K562 (cell line): ENCODE data around the gene CHSY1.

Source experiments
- BMI1 ChIP-seq: fragments of 150-350 bp; IDR thresholded peaks from 2 replicates; pipeline ENCODE4 v1.6.1; 2014; ENCODE audit warnings: low read length
- POLR2AphosphoS5 ChIP-seq: IDR thresholded peaks from 2 replicates; pipeline ENCODE4 v1.6.1; 2011; ENCODE audit warnings: mild to moderate bottlenecking, low read depth, low read length, moderate library complexity; ENCODE audit not compliant: control insufficient read depth, insufficient read depth
- YY1 ChIP-seq, 3 experiments: IDR thresholded peaks; 2 replicates each; pipeline ENCODE4 v1.6.1; 2011; ENCODE audit warnings: low read length in 2 of 3, mild to moderate bottlenecking in 2 of 3, moderate library complexity in 2 of 3, borderline replicate concordance in 1 of 3, control low read depth in 1 of 3, low read depth in 1 of 3; ENCODE audit not compliant: insufficient read depth in 3 of 3, insufficient replicate concordance in 2 of 3, control insufficient read depth in 1 of 3, insufficient read length in 1 of 3; ENCODE audit errors: extremely low read depth in 1 of 3
- ZZZ3 ChIP-seq: fragments of 450-650 bp; IDR thresholded peaks from 2 replicates; pipeline ENCODE4 v1.6.1; 2016; ENCODE audit warnings: antibody characterized with exemption, mild to moderate bottlenecking, moderate library complexity

DNA sequence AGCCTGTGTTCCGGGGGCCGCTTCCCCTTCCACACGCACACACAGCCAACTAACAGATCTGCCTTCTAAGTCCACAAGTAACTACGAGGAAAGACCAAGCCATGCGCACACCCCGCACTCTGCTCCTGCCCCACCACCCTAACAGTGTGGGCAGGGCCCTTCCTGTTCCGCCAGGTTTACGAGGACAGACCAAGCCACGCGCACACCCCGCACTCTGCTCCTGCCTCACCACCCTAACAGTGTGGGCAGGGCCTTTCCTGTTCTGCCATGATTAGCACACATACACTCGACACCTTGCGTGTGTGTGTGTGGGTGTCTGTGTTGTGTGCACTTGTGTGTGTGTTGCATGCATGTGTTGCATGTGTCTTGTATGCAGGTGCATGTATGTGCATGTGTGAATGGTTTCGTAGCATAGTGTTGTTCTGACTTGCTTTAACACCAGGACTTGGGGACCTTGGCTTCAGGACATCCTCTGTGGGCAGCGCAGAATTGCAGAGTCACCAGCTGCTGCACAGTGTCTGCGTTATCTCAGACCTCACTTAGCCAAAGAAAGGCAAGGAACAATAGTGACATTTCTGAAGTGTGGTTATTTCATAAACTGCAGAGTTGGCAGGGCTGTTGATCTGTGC is 114.4 kb downstream of the CHSY1 start:
- TF ChIP-seq POLR2AphosphoS5 = no peak
- no peak for TF ChIP-seq BMI1
- TF ChIP-seq YY1 (IDR thresholded peaks at IDR 0.05; ENCODE audit: borderline replicate concordance in 1 of 3, control insufficient read depth in 1 of 3, extremely low read depth in 1 of 3, insufficient read depth in 3 of 3, insufficient read length in 1 of 3, insufficient replicate concordance in 2 of 3, low read depth in 1 of 3, low read length in 2 of 3) = no peak
- TF ChIP-seq ZZZ3 = no peak
